K562 (cell line): ENCODE measurements around the gene PLRG1. TPM values are rescaled to one million over a fixed set of nuclear protein-coding genes. Genes with fewer than 3 reads are reported as not detected.
A peak's percentile ranks its signal among the peaks of the same experiment; 100 is the strongest.

Experiments
- CREB1 ChIP-seq, 2 experiments: sonication (generic) in 1 of 2; formaldehyde crosslinking in 1 of 2; IDR thresholded peaks; 2 replicates each; pipeline versions ENCODE4 v1.6.1 to v1.8.0; 2012 to 2022; ENCODE audit warnings: inconsistent platforms in 1 of 2, mild to moderate bottlenecking in 1 of 2, missing genetic modification reagents in 1 of 2, moderate library complexity in 1 of 2
- DIDO1 ChIP-seq: fragments of 450-650 bp; IDR thresholded peaks from 2 replicates; pipeline ENCODE4 v1.6.1; 2016; ENCODE audit warnings: low read depth, missing biosample characterization, missing genetic modification characterization
- GABPB1 ChIP-seq: sonication (generic); formaldehyde crosslinking; IDR thresholded peaks from 2 replicates; pipeline ENCODE4 v1.8.0; 2022; ENCODE audit warnings: mild to moderate bottlenecking, missing genetic modification reagents
- NRF1 ChIP-seq, 2 experiments: fragments of 450-650 bp; IDR thresholded peaks in 1 of 2; conservative IDR thresholded peaks in 1 of 2; 2 replicates each; pipeline ENCODE4 v1.6.1; 2014; ENCODE audit warnings: mild to moderate bottlenecking in 2 of 2
- SP2 ChIP-seq: IDR thresholded peaks from 2 replicates; pipeline ENCODE4 v1.6.1; 2011; ENCODE audit warnings: mild to moderate bottlenecking, low read depth, low read length, moderate library complexity; ENCODE audit not compliant: poor library complexity, severe bottlenecking; ENCODE audit errors: extremely low read depth
- ZBTB40 ChIP-seq, 2 experiments: fragments of 450-650 bp in 1 of 2; sonication (generic) in 1 of 2; formaldehyde crosslinking in 1 of 2; IDR thresholded peaks; 2 replicates each; pipeline versions ENCODE4 v1.7.1 to v1.9.0; 2016 to 2022; ENCODE audit warnings: inconsistent platforms in 1 of 2, mild to moderate bottlenecking in 1 of 2, missing genetic modification reagents in 1 of 2
- polyA plus RNA-seq, 8 experiments: library from polyadenylated mRNA; depleted of rRNA in 4 of 8; stranded (reverse) in 5 of 8; unstranded in 3 of 8; fragments of >200 nt; fragmentation: Nextera tagmentation in 2 of 8; fragmentation: Illumina TruSeq in 1 of 8; extraction: Ambion mirVana in 2 of 8; extraction: Trizol in 1 of 8; gene quantifications; 2 replicates each; pipeline versions ENCODE4 v1.2.1 to v1.2.3, GENCODE V29; 2011 to 2014; ENCODE audit warnings: inconsistent platforms in 1 of 8, missing spikeins in 1 of 8
- total RNA-seq, 7 experiments: library from RNA; depleted of rRNA in 6 of 7; stranded (reverse); fragments of >200 nt in 6 of 7; fragmentation: Illumina TruSeq in 2 of 7; extraction: Trizol in 2 of 7; gene quantifications; 2 replicates each; pipeline versions ENCODE4 v1.2.1 to v1.2.3, GENCODE V29; 2011 to 2021; ENCODE audit warnings: low replicate concordance in 1 of 7
- TF ChIP-seq, protein P1 (sequence below): fragments of 200-800 bp; sonication (Bioruptor generic); IDR thresholded peaks from 2 replicates; pipeline ENCODE4 v1.6.1; 2017; ENCODE audit warnings: missing genetic modification characterization, missing compliant biosample characterization
- TF ChIP-seq, protein P2 (sequence below), 3 experiments: fragments of 200-800 bp in 1 of 3; fragments of 250-450 bp in 1 of 3; fragments of 450-650 bp in 1 of 3; sonication (Bioruptor Pico) in 1 of 3; sonication (Bioruptor generic) in 1 of 3; formaldehyde crosslinking in 1 of 3; IDR thresholded peaks; 2 replicates each; pipeline versions ENCODE4 v1.6.1 to v1.8.0; 2016 to 2022; ENCODE audit warnings: mild to moderate bottlenecking in 2 of 3, missing genetic modification characterization in 2 of 3, missing compliant biosample characterization in 1 of 3, moderate library complexity in 1 of 3

Gene PLRG1
- total and polyA plus RNA-seq, 9 of the 15 experiments (the other 6 are each of a cell fraction or from before 2014, with no cell fraction given): 48.0 to 248 (median 120) TPM

- TF ChIP-seq, protein P1, sequence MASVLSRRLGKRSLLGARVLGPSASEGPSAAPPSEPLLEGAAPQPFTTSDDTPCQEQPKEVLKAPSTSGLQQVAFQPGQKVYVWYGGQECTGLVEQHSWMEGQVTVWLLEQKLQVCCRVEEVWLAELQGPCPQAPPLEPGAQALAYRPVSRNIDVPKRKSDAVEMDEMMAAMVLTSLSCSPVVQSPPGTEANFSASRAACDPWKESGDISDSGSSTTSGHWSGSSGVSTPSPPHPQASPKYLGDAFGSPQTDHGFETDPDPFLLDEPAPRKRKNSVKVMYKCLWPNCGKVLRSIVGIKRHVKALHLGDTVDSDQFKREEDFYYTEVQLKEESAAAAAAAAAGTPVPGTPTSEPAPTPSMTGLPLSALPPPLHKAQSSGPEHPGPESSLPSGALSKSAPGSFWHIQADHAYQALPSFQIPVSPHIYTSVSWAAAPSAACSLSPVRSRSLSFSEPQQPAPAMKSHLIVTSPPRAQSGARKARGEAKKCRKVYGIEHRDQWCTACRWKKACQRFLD: peak; percentile 19; the same call in 1 of the 2 replicates
- TF ChIP-seq SP2 (no peak), GABPB1 (CRISPR knock-in tag) (peak; percentile 89), ZBTB40 (IDR thresholded peaks at IDR 0.05) (peak; percentile 93), ZBTB40 (CRISPR knock-in tag; IDR thresholded peaks at IDR 0.05) (no peak), DIDO1 (tag) (peak; percentile 77), CREB1 (IDR thresholded peaks at IDR 0.05) (peak; percentile 51; the same call in 1 of the 2 replicates), CREB1 (CRISPR knock-in tag; IDR thresholded peaks at IDR 0.05) (0 out of 2 replicates have a peak, but pooled peaks have one; percentile 45), NRF1 (conservative IDR thresholded peaks at IDR 0.05 in 1 of 2, IDR thresholded peaks at IDR 0.05 in 1 of 2) (peak; percentile 95 to 96)
- TF ChIP-seq, protein P2, sequence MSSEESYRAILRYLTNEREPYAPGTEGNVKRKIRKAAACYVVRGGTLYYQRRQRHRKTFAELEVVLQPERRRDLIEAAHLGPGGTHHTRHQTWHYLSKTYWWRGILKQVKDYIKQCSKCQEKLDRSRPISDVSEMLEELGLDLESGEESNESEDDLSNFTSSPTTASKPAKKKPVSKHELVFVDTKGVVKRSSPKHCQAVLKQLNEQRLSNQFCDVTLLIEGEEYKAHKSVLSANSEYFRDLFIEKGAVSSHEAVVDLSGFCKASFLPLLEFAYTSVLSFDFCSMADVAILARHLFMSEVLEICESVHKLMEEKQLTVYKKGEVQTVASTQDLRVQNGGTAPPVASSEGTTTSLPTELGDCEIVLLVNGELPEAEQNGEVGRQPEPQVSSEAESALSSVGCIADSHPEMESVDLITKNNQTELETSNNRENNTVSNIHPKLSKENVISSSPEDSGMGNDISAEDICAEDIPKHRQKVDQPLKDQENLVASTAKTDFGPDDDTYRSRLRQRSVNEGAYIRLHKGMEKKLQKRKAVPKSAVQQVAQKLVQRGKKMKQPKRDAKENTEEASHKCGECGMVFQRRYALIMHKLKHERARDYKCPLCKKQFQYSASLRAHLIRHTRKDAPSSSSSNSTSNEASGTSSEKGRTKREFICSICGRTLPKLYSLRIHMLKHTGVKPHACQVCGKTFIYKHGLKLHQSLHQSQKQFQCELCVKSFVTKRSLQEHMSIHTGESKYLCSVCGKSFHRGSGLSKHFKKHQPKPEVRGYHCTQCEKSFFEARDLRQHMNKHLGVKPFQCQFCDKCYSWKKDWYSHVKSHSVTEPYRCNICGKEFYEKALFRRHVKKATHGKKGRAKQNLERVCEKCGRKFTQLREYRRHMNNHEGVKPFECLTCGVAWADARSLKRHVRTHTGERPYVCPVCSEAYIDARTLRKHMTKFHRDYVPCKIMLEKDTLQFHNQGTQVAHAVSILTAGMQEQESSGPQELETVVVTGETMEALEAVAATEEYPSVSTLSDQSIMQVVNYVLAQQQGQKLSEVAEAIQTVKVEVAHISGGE (CRISPR knock-in tag; IDR thresholded peaks at IDR 0.05): peak in 2 of 3 experiments; percentile 75 to 96; a peak in 5 of 6 replicates
Measured at GRCh38 chr4:154549894-154550790, at the start of gene PLRG1 (continued).
